Retina (tissue), 1 donor: ENCODE results near the gene F13A1.

Source experiments
- DNase-seq: peaks from one replicate; pipeline ENCODE4 v3.0.0-alpha.2; 2016

F13A1 gene

GRCh38 chr6:6239598-6240581 lies 80.6 kb downstream of the F13A1 start:
- no peak for DNase-seq

- DNase-seq = no peak
Measured at GRCh38 chr6:6236730-6237469, 83.6 kb downstream of the F13A1 start.

GRCh38 chr6:6235786-6236185 lies 84.7 kb downstream of the F13A1 start:
- no peak for DNase-seq

- no peak for DNase-seq
Measured at GRCh38 chr6:6234963-6235362, 85.5 kb downstream of the F13A1 start.

DNA sequence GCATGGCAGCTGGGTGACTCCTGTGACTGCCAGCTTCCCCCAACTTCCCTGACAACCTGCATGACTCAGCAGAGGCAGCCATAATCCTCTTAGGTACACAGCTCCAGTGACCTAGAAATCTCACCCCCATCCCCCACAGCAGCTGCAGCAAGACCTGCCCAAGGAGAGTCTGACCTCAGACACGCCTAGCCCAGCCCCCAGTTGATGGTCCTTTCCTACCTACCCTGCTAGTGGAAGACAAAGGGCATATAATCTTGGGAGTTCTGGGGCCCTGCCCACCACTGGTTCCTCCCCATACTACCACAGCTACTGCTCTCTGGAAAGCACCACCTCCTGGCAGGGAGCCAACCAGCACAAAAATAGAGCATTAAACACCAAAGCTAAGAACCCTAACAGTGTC lies 90.2 kb downstream of the F13A1 start:
- DNase-seq = no peak

- no peak for DNase-seq
Measured at GRCh38 chr6:6227896-6228295, 92.6 kb downstream of the F13A1 start.

GRCh38 chr6:6225885-6226529 lies 94.5 kb downstream of the F13A1 start:
- no peak for DNase-seq

DNA sequence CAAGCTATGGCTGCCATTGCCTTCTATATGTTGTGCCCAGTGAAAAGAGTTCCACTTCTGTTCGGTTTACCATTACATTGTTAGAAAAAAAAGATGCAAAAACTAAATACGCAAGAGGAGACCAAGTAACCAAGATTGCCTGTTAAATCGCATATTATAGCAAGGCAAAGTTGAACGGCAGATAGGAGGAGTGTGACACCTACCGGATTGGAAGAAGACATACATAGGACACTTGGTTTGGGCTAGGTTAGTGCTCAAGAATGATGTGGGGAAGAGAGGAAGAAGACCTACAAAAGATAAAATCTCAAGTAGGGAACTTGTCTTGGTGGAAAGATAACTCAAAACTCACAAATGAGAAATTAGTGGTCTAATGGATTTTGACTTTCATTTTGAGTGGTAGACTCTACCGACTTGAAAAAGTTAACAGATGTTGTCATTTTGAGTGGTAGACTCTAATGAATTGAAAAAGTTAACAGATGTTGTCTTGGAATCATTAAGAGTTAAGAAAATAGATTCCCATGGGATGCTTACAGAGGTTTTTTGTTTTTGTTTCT lies 95.5 kb downstream of the F13A1 start:
- DNase-seq = no peak

DNA sequence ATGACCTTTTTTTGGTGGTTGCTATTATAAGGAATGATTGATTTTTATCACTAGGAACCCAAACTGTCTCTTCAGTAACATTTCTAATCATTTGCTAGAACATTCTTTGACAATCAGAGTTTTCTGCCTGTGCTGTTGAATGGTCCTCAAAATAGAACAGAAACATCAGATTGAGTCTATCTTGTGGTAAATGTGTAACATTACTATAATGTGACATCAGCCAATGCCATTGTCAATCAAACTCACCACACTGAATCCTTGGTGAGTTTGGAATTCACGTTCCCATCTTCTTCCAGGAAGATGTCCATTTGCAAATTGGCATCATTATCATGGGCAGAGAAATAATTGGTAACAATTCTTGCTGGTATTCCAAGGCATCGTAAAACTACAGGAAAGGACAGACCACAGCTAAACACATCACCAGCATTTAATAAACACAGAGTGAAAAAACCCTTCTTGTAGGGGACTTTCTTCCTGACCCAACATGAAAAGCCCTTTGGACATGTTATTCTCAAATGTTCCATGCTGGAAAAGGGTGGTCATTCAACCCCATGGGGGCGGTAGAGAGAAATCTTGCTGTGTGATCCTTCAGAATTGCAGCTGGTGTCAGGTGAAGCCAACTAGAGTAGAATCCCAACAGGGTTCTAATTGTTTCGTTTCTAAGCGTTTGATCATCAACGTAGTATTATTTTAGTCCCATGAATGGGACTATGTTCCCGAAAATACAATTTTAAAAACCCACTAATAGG lies 98.5 kb downstream of the F13A1 start:
- DNase-seq = no peak

GRCh38 chr6:6220718-6221117 lies 99.7 kb downstream of the F13A1 start:
- DNase-seq = no peak

- no peak for DNase-seq
Measured at GRCh38 chr6:6219716-6220115, 100.7 kb downstream of the F13A1 start.

GRCh38 chr6:6218759-6219085 lies 101.7 kb downstream of the F13A1 start:
- DNase-seq = no peak

- DNase-seq = no peak
Measured at GRCh38 chr6:6217855-6218758, 102.4 kb downstream of the F13A1 start.

GRCh38 chr6:6210994-6211393 lies 109.5 kb downstream of the F13A1 start:
- no peak for DNase-seq

DNA sequence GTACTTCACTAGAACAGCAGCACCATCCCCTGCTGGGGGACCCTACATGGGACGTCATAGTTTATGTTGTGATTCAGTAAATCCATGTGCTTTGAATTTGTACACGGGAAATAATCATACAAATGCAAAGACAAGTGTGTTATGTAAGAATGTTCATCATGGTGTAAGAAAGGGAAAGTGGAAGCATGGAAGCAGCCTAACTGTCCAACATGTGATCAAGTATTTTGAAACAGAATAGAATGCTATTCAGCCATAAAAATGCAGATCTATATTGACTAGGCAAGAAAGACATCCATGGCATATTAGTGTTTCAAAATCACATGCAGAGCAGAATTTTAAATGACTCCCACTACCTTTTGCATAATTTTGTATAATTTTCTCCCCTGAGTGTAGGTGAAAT lies 117.6 kb downstream of the F13A1 start:
- DNase-seq = no peak

- DNase-seq = no peak
Measured at GRCh38 chr6:6201200-6201599, 119.3 kb downstream of the F13A1 start.

- no peak for DNase-seq
Measured at GRCh38 chr6:6199678-6200077, 120.8 kb downstream of the F13A1 start.

GRCh38 chr6:6196762-6197161 lies 123.7 kb downstream of the F13A1 start:
- DNase-seq = no peak

DNA sequence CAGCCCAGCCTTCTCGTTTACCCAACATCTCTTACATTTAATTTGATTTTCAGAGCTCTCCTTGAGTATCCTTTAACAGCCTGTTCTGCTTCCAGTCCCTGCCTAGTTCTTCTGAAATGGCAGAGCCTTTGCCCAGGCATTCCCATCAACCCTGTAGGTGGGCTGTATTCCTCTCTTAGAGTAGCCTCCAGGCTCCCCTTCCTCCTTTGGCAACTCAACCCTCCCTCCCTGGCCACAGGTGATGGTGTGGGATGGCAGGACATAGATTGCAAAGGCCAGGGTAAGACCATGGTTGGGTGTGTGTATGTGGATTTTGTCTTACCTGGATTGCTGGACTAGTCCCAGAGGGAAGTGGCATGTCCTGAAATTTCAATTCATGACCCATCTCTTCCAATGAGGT lies 125.4 kb downstream of the F13A1 start:
- no peak for DNase-seq

DNA sequence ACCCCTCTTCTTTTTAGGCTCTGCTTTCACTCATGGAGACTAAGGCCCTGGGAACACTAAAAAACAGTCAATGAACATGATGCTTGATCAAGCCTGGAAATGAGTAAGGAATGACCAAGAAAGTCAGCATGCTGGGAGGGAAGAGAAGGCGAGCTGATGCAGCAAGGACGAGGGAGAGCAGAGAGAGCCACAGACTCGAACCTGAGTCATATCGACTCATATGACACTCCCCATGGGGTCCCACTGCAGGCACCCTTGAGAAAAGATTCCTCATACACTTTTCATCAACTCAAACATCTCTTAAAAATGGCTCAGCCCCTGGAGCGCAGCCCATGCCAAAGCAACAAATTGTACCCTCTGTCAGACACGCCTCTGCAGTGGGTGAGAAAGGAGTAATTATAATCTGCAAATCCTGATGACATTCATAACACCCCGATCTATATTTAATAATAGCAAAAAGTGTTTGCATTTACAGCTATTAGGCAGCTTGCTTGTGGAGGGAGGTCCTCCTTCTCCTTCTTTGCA lies 127.2 kb downstream of the F13A1 start:
- no peak for DNase-seq

DNA sequence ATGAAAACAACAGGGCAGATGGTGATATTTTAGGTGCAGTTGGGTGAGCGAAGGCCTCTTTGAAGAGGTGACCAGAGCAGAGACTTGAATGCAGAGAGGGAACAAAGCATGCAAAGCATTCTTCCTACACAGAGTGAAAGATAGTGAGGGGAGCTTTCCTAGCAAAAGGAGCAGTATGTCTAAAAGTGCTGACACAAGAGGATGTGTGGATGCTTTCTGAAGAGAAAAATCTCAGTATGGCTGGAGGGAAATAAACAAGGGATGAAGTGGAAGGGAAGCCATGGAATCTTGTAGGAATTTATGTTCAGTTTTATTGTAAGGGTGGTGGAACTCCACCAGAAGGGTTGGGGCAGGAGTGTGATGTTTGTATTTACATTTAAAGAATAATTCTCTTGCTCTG lies 128.6 kb downstream of the F13A1 start:
- no peak for DNase-seq
